Heart left ventricle (tissue), 16 donors: Measurements from ENCODE around the gene CDH11. TPM values are rescaled to one million over a fixed set of nuclear protein-coding genes. Genes with fewer than 3 reads are reported as not detected.

Experiments used
- ATAC-seq, 4 donors: fragments of 200-7000 bp; cut with Tn5 transposase; one replicate each; pipeline ENCODE4 v1.9.1; 2020 to 2022; ENCODE audit warnings: moderate library complexity in 4 of 4, mild to moderate bottlenecking in 3 of 4, moderate number of reproducible peaks in 1 of 4
- DNase-seq, 5 donors: peaks; one replicate each; pipeline ENCODE4 v3.0.0-alpha.2; 2020
- H3K27ac ChIP-seq, 12 donors: fragments of 200-600 bp; sonication (generic) in 4 of 12; one replicate each; pipeline versions ENCODE4 v1.5.0 to v1.8.0; 2016 to 2022; ENCODE audit warnings: mild to moderate bottlenecking in 2 of 12
- H3K27me3 ChIP-seq, 9 donors: fragments of 200-600 bp; sonication (generic) in 2 of 9; one replicate each; pipeline versions ENCODE4 v1.5.1 to v1.8.0; 2016 to 2022; ENCODE audit warnings: mild to moderate bottlenecking in 3 of 9
- H3K36me3 ChIP-seq, 9 donors: fragments of 200-600 bp; sonication (generic) in 2 of 9; one replicate each; pipeline versions ENCODE4 v1.5.0 to v1.8.0; 2018 to 2022; ENCODE audit warnings: mild to moderate bottlenecking in 2 of 9
- H3K4me1 ChIP-seq, 12 donors: fragments of 200-600 bp; sonication (generic) in 4 of 12; one replicate each; pipeline versions ENCODE4 v1.5.0 to v1.8.0; 2016 to 2022; ENCODE audit warnings: mild to moderate bottlenecking in 3 of 12
- H3K4me3 ChIP-seq, 12 donors: fragments of 200-600 bp; sonication (generic) in 4 of 12; one replicate each; pipeline versions ENCODE4 v1.5.0 to v1.8.0; 2017 to 2022; ENCODE audit warnings: mild to moderate bottlenecking in 9 of 12, moderate library complexity in 4 of 12
- H3K9me3 ChIP-seq, 12 donors: fragments of 200-600 bp; sonication (generic) in 4 of 12; one replicate each; pipeline versions ENCODE4 v1.5.0 to v1.8.0; 2016 to 2022; ENCODE audit warnings: mild to moderate bottlenecking in 1 of 12
- CTCF ChIP-seq, 12 donors: fragments of 200-600 bp; sonication (generic) in 4 of 12; IDR thresholded peaks; one replicate each; pipeline versions ENCODE4 v1.5.0 to v1.8.0; 2018 to 2022; ENCODE audit warnings: antibody characterized with exemption in 12 of 12, mild to moderate bottlenecking in 5 of 12
- POLR2A ChIP-seq, 2 donors: fragments of 450-650 bp; IDR thresholded peaks; one replicate each; pipeline ENCODE4 v1.6.1; 2017; ENCODE audit warnings: antibody characterized with exemption in 2 of 2, mild to moderate bottlenecking in 2 of 2, moderate library complexity in 2 of 2
- WGBS, 4 donors: extraction: QIAGEN DNeasy Blood & Tissue Kit in 2 of 4; methylation state at CpG; one replicate each; pipeline versions ENCODE4 v1.1.5 to v1.1.7; 2013 to 2018; 5-methylcytosine and 5-hydroxymethylcytosine counted together
- intact Hi-C, 10 donors: fragments of 100-400 bp; cut with DNase I; formaldehyde crosslinking; loops; one replicate each; pipeline versions ENCODE4 v1.11.1 to v1.14.2; 2022
- polyA plus RNA-seq, 2 donors: library from polyadenylated mRNA; stranded (reverse); fragments of 200-250 nt; gene quantifications; one replicate each; pipeline ENCODE4 v1.2.3, GENCODE V29; 2013
- total RNA-seq, 9 donors: library from RNA; depleted of rRNA in 2 of 9; stranded (reverse); fragments of >200 nt in 2 of 9; fragmentation: NEBNext Ultra II Directional in 3 of 9; extraction: Animal tissue kit (Norgen Biotek cat#: 25700) in 3 of 9; gene quantifications; one replicate each; pipeline versions ENCODE4 v1.1.0 to v1.2.4, GENCODE V29; 2016 to 2023
- donor health status: ischemic (EF 13 %, LVEDD 7.1; RV severe dilation, severe dysfunction).
- donor health status: healthy with polysubstance abuse.
- donor health status: DM: no; HTN: yes; CAD: no.
- donor health status: DM: no; HTN: no; CAD: no.
- donor health status: ischemic (EF 25% LVEDD 6.9; RV normal size, moderate dysfunction).
- donor health status: ischemic (EF 25% LVEDD 5.7; RV mildly dilated, moderate dysfunction).
- donor health status: healthy.
- donor health status: DM: yes; HTN: yes; CAD: no.
- donor health status: ischemic (EF 35%, LVEDD 5.7; RV mildly dilated, moderate dysfunction).
- donor health status: nonischemic (EF 11% LVEDD 7.7; RV severe dilation, severe dysfunction).
- donor health status: DM: yes; HTN: yes; CAD: no.
- donor health status: PGD.
- donor health status: ischemic (EF 29% LVEDD 5.4; RV normal size, mild dysfunction).
- donor health status: nonischemic (EF 23%, LVEDD 6.1; RV moderate dilation, normal function).

CDH11 gene
- total and polyA plus RNA-seq, 11 donors, result 1.4 to 37.1 (median 7.4) TPM

- WGBS, 4 donors, result 59 to 67% (median 64%) methylated on average over 2 of the region's 2 CpGs
- Histone ChIP-seq H3K27ac (no peak overlapping the region), H3K36me3 (no peaks in the 10 kb centered on the region), H3K27me3 (peaks cover 0 to 33% (median 3%) of the 10 kb centered on the region in 9 donors), H3K4me1 (peaks cover 0 to 27% (median 0%) of the 10 kb centered on the region in 12 donors), H3K9me3 (no peaks in the 10 kb centered on the region), H3K4me3 (no peak overlapping the region)
- intact Hi-C loops, result loop anchor here in 1 of 10 donors (10.0 kb wide), 2 partner anchors 189 to 1139 kb away; no protein-coding TSS in a partner anchor
- DNase-seq, result no peak
- no peak for TF ChIP-seq CTCF (IDR thresholded peaks at IDR 0.05)
- TF ChIP-seq POLR2A (IDR thresholded peaks at IDR 0.05), result no peak
- ATAC-seq, result no peak
These were observed 3.5 kb upstream of the CDH11 start for GRCh38 chr16:65125322-65125721.

- DNase-seq, result no peak
- WGBS, 4 donors, result 77 to 90% (median 80%) methylated on average over 2 of the region's 2 CpGs
- intact Hi-C loops, result loop anchor here in 1 of 10 donors (5.0 to 10.0 kb wide), 3 partner anchors 58 to 1140 kb away; no protein-coding TSS in a partner anchor
- H3K9me3 ChIP-seq, result no peaks in the 10 kb centered on the region
- ATAC-seq, result no peak
- peaks cover 0 to 27% (median 0%) of the 10 kb centered on the region in 12 donors for H3K4me1 ChIP-seq
- H3K27me3 ChIP-seq, result peaks cover 0 to 36% (median 3%) of the 10 kb centered on the region in 9 donors
- H3K36me3 ChIP-seq, result no peaks in the 10 kb centered on the region
- TF ChIP-seq POLR2A (IDR thresholded peaks at IDR 0.05), result no peak
- TF ChIP-seq CTCF (IDR thresholded peaks at IDR 0.05), result no peak
- H3K27ac ChIP-seq, result no peak overlapping the region
- H3K4me3 ChIP-seq, result no peak overlapping the region
These were observed 2.7 kb upstream of the CDH11 start for GRCh38 chr16:65124596-65124995.

- peaks cover 0 to 36% (median 3%) of the 10 kb centered on the region in 9 donors for H3K27me3 ChIP-seq
- DNase-seq (no peak), ATAC-seq (no peak)
- intact Hi-C loops, result loop anchor here in 1 of 10 donors (5.0 to 10.0 kb wide), 3 partner anchors 58 to 1141 kb away; no protein-coding TSS in a partner anchor
- peak overlapping the region in 6 of 12 donors; percentile 64 to 76 (median 69) for H3K4me3 ChIP-seq
- peak overlapping the region in 3 of 12 donors; percentile 79 to 84 (median 84) for H3K27ac ChIP-seq
- 60 to 69% (median 66%) methylated on average over 7 of the region's 7 CpGs for whole genome bisulfite sequencing, 4 donors
- TF ChIP-seq CTCF (IDR thresholded peaks at IDR 0.05) (no peak), POLR2A (IDR thresholded peaks at IDR 0.05) (no peak)
- no peaks in the 10 kb centered on the region for H3K9me3 ChIP-seq
- peaks cover 0 to 27% (median 0%) of the 10 kb centered on the region in 12 donors for H3K4me1 ChIP-seq
- no peaks in the 10 kb centered on the region for H3K36me3 ChIP-seq
These were observed 2.3 kb upstream of the CDH11 start for GRCh38 chr16:65124212-65124548.

GRCh38 chr16:65123396-65124211, 1.7 kb upstream of the CDH11 start:
- H3K27me3 ChIP-seq, result peaks cover 0 to 36% (median 3%) of the 10 kb centered on the region in 9 donors
- 7 to 15% (median 9%) methylated on average over 50 to 51 of the region's 51 CpGs for WGBS, 4 donors
- intact Hi-C loops, result loop anchor here in 1 of 10 donors (5.0 to 10.0 kb wide), 3 partner anchors 59 to 1141 kb away; no protein-coding TSS in a partner anchor
- peaks cover 0 to 27% (median 0%) of the 10 kb centered on the region in 12 donors for H3K4me1 ChIP-seq
- H3K27ac ChIP-seq, result peak overlapping the region; percentile 47 to 92 (median 77)
- peak overlapping the region; percentile 33 to 76 (median 65) for H3K4me3 ChIP-seq
- ATAC-seq, result peak in 3 of 4 donors; percentile 10 to 31 (median 13)
- H3K9me3 ChIP-seq, result no peaks in the 10 kb centered on the region
- TF ChIP-seq POLR2A (IDR thresholded peaks at IDR 0.05) (no peak), CTCF (IDR thresholded peaks at IDR 0.05) (no peak)
- peak in 3 of 5 donors; percentile 9 to 32 (median 24) for DNase-seq
- no peaks in the 10 kb centered on the region for H3K36me3 ChIP-seq
